GM19455 (cell line): ENCODE measurements around the gene NPR1.
A peak's percentile ranks its signal among the peaks of the same experiment; 100 is the strongest.
"Not testable (repeated sequence)": the region's sequence is repeated elsewhere in the genome, so short reads cannot be mapped to it uniquely, and the experiment has no call there.

ENCODE experiments used
- ATAC-seq: cut with Tn5 transposase; IDR thresholded peaks from one replicate; pipeline ENCODE4 v1.9.1; 2021; ENCODE audit not compliant: unreplicated experiment

Gene NPR1

DNA sequence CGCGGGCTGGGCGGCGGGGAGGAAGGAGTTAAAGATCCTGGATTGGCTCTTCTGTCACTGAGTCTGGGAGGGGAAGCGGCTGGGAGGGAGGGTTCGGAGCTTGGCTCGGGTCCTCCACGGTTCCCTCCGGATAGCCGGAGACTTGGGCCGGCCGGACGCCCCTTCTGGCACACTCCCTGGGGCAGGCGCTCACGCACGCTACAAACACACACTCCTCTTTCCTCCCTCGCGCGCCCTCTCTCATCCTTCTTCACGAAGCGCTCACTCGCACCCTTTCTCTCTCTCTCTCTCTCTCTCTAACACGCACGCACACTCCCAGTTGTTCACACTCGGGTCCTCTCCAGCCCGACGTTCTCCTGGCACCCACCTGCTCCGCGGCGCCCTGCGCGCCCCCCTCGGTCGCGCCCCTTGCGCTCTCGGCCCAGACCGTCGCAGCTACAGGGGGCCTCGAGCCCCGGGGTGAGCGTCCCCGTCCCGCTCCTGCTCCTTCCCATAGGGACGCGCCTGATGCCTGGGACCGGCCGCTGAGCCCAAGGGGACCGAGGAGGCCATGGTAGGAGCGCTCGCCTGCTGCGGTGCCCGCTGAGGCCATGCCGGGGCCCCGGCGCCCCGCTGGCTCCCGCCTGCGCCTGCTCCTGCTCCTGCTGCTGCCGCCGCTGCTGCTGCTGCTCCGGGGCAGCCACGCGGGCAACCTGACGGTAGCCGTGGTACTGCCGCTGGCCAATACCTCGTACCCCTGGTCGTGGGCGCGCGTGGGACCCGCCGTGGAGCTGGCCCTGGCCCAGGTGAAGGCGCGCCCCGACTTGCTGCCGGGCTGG is at the start of gene NPR1:
NPR1 (plus strand) TSS at position 170 of the 818 bp plus-strand sequence; CDS start at position 591, 421 bp downstream.
- no peak for ATAC-seq

DNA sequence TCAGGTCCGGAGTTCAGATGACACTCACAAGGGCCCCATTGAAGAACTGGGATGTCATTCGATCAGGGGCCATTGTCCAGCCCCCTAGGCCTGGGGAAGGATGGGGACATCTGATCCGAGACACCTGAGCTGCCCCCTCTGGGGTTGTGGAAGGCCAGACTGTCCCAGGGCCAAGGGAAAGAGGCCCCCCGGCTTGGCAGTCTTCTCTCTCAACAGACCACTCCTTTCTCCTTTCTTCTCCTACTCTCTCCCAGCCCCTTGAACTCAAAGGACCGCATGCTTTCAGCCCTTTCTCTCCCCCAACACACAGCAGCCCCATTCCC is 49.2 kb upstream of the NPR1 start:
- no peak for ATAC-seq

DNA sequence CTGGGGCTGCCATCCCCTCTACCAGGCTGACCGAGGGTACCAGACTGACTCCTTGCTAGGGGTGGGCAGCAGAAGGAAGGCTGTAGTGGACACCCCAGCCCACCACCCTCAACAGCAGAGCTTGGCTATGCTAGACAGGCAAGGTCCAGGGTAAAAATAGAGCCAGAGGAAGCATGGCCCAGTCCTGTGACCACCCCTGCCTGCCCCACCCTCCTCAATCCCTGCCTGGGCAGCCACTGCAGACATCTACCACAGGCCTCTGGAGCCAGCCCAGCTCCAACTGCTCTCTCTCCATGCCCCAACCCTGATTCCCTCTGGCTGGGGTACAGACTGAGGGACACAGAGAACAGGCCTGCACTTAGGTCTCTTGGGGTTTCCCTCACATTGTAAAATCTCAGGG is 48.5 kb upstream of the NPR1 start:
- ATAC-seq = no peak

DNA sequence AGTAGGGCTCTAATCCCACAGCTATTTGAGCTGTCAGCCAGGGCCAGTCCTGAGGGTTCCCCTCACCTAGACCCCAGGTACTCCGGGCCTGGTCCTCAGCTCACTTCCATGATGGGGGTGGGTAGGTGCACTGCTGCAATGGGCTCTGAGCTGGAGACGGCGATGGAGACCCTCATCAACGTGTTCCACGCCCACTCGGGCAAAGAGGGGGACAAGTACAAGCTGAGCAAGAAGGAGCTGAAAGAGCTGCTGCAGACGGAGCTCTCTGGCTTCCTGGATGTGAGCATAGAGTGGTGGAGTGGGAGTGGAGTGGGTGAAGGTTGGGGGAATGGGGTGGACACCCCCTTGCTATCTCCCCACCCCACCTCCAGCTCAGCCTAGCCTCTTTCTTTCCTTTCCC is 48.1 kb upstream of the NPR1 start:
- ATAC-seq = no peak

DNA sequence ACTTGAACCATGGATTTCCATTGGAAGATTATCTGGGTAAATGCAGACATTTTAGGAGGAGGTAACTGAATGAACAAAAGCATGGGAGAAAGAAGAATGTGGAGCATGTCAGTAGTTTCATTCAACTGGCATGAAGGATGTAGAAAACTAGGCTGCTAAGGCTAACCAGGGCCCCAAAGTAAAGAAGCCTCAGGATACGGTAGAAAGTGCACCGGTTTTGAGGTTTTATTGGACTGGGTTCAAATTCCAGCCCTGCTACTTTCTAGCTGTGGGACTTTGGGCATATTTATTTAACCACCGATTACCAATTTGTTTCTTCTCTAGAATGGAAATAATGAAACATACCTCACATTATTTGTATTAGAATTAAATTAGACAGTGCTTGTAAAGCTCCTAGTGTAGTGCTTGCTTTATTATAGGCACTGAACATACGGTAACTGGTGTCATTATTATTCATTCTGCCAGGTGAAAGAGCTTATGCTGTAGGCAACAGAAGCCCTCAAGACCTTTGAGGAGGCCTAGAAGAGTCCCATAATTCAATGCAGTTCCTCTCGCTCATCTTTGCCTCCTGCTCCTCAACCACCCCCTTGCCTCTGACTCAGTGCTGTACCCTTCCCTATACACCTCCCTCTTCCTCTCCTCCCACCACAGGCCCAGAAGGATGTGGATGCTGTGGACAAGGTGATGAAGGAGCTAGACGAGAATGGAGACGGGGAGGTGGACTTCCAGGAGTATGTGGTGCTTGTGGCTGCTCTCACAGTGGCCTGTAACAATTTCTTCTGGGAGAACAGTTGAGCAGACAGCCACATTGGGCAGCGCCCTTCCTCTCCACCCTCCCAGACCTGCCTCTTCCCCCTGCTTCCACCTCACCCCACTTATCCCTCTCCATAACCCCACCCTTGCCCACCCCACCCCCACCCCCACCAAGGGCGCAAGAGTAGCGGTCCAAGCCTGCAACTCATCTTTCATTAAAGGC is 47.2 kb upstream of the NPR1 start:
- no peak for ATAC-seq

DNA sequence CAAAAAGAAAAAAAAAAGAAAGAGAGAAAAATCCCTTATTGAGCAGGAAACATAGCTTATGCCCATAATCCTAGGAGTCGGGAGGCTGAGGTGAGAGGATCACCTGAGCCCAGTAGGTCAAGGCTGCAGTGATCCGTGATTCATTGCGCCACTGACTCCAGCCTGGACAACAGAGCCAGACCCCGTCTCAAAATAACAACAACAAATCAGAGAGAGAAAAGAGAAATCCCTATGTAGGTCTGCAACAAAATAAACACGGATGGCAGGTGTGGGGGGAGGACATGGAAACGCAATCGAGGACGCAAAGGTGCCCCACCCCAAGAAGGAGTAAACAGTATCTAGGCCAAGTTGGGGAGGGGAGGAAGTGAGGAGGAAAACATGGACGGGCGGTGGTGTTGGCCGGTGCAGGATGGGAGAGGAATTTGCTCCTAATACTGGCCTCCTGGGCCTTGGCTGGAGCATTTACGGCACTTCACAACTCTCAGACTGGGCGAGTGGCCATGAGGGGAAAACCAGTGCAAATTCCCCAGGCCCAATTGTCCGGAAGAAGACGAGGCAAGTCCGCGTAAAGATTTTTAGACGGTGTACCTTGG is 45.2 kb upstream of the NPR1 start:
- peak; percentile 5 for ATAC-seq

DNA sequence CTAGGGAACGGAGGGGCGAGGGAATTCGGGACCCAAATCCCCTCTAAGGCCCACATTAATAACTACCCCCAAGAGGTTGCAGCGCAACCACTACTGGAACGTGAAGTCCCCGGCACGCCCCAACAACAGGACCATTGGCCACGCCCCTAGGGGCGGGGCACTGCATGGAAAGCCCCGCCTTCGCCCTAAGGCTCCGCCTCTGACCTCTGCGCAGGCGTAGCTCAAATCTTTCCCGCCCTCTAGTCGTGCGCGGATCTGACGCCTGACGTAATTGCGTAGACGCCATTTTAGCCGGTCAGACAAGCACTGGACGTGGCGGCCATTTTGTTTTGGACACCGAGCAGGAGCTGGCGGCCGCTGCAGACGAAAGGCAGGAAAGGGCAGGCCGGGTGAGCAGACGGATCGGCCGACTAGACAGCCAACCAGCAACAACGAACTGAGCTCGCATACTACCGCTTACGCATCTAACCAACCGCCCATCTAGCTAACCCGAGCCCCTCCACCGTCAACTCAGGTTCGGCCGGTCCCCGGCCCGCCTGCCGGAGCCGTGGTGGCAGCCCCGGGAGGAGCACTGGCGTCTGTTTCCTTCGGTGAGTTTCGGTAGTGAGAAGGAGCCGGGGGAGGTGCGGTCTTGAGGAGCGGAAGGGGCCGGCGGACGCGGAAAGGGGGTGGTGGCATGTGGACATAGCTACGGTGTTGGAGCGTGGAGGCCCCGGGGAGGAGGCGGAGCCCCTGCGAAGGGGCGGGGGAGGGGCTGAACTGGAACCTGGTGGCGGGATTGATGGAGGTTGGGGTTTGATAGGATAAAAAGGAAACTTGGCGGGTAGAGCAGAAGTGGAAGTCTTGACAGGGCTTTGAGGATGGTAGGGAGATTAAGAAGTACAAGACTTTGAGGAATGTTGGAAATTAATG is 44.5 kb upstream of the NPR1 start, which contains the start of gene CHTOP:
CHTOP (plus strand) TSS at position 313 of the 912 bp plus-strand sequence. CDS start 2,523 bp downstream, outside the sequence.
- ATAC-seq = peak; percentile 85

DNA sequence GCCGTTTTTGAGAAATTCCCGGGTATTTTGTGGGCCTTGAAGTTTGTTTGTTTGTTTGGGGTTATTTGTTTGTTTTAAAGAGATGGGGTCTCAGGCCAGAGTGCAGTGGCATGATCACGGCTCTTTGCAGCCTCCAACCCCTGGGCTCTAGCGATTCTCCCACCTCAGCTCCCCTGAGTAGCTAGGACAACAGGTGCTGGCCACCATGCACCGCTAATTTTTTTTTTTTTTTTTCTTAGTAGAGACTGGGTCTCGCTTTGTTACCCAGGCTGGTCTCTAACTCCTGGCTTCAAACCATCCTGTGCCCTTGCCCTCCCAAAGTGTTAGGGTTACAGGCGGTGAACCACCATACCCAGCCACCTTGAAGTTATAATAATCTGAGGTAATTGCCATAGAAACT is 42.6 kb upstream of the NPR1 start:
- no peak for ATAC-seq

DNA sequence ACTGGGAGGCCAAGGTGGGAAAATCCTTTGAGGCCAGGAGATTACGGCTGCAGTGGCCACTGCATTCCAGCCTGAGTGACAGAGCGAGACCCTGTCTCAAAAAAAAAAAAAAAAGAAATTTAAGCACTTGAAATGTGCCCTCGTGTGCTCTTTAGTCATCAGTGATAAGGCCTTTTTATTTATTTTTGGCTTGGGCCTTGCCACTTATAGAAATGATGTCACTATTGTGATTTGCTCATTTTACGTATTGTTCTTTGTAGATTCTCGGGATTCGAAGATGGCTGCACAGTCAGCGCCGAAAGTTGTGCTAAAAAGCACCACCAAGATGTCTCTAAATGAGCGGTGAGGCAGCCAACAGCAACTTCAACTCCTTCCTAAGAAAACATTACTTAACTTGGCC is 42.2 kb upstream of the NPR1 start:
- no peak for ATAC-seq

DNA sequence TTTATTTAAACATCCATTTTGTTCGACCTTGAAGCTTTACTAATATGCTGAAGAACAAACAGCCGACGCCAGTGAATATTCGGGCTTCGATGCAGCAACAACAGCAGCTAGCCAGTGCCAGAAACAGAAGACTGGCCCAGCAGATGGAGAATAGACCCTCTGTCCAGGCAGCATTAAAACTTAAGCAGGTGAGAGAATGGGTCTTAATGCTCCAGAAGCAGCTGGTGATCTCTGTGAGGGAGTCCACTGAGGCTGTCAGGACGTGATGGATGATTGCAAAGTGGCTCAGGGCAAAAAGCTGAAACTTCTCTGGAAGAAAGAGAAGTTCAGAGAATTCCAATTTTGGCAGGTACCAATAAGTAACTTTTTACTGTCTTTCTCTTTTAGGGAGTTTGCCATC is 40.2 kb upstream of the NPR1 start:
- ATAC-seq = no peak

DNA sequence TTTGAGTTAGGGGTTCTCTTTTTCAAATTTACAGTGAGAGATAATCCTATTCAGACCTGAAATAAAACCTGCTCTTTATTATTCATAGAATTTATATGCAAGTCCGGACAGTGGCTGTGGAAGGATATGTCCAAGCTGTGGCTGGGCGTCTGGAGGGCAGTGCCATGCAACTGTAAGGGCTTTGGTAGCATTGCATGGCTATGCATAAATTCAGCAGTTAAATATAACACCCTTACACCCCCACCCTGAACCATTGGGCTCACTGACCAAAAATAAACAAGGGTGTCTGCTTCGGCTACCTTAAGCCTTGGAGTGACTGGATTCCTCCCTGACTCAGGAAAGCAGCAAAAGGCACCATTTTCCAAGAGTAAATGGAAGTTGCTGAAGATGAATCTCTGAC is 39.2 kb upstream of the NPR1 start:
- no peak for ATAC-seq

DNA sequence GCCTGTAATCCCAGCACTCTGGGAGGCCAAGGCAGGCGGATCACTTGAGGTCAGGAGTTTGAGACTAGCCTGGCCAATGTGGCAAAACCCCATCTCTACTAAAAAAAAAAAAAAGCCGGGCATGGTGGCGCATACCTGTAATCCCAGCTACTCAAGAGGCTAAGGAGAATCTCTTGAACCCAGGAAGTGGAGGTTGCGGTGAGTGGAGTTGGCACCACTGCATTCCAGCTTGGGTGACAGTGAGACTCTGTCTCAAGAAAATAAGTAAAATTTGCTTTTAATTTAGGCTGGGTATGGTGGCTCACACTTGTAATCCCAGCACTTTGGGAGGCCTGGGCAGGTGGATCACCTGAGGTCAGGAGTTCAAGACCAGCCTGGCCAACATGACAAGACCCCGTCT is 38.3 kb upstream of the NPR1 start:
- ATAC-seq = not testable (repeated sequence)

DNA sequence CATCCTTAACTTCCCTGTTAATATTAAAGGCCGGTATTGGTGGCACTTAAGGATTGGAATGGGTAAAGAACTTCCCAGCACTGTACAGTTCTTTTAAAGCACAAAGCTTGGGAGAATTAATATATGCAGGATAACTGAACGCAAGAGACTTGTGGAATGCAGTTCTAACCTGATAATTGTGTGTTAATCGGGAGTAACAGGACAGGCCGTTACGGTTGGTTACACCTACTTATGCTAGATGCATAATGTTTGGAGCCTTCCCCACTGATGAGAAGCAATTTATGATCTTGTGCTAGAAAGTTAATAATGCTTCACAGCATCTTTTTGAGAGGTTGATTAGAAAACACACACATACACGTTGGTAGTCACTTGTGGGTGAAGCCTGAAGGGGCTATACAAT is 37.6 kb upstream of the NPR1 start:
- ATAC-seq = no peak

DNA sequence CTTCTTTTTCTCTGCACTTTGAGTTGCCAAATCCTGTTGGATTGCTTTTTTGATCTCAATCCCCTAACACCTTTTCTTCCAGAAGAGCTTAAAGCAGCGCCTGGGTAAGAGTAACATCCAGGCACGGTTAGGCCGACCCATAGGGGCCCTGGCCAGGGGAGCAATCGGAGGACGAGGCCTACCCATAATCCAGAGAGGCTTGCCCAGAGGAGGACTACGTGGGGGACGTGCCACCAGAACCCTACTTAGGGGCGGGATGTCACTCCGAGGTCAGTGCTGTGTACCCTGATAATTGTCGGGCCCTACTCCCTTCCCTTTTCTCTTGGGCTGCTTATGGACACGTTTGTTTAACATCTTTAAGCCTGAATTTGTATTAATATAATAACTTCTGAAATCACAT is 36.3 kb upstream of the NPR1 start:
- no peak for ATAC-seq

DNA sequence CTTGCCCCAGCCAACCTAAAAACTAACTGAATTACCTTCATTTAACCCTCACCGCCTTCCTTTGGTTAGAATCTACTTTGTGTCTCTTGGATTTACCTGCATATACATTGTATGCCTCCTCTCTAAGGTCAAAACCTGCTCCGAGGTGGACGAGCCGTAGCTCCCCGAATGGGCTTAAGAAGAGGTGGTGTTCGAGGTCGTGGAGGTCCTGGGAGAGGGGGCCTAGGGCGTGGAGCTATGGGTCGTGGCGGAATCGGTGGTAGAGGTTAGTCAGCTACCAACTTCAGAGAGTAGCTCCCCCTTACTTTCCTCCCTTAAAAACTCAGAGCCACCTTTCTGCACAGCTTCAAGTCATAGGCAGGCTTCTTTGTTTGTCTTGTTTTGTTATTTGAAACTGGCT is 35.4 kb upstream of the NPR1 start:
- ATAC-seq = no peak

DNA sequence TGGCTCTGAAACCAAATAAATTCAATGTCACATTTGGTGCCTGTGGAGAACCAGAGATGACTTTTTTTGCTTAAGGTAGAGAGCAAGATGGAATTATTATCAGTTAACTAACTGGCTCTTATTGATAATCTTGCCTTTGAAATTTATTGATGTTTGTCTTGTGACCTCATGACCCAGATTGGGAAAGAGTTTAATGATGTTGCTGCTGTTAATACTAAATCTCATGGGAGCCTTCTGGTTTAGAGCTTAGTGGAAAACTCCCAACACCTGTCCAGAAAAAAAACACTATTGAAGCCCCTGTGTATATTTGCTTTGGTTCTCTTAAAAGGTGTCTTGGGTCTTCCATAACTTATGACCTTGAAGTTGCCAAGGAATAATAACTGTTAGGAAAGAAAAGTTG is 34.7 kb upstream of the NPR1 start:
- ATAC-seq = no peak

DNA sequence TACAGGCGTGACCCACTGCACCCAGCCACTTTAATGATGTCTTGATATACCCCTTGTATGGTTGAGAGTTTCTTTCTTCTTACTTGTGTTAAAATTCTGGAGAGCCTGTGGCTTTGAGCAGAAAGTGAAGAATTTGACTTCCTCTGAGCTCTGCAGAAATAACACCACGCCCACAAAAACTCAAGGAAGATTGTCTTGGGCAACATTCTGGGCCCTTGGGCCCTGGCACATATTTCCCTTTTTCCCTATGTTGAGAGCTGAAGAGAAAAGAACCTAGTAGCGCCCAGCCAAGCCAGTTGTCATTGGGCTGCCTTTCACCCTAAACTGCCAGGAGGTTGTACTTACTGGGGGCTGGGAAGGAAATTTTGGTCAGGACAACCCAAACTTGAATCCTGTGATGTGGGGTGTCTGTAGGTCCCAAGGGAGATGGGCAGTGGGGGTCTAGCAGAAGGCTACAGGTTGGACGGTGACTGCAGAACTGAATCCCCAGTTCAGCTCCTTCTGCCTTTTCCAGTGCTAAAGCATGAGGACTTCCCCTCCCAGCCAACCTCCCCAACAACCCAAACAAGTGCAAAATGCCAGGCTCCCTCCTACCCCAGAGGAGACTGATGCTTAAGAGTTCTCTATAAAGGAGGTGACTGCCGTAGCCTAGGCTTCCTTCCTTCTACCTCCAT is 31.7 kb upstream of the NPR1 start:
- no peak for ATAC-seq

DNA sequence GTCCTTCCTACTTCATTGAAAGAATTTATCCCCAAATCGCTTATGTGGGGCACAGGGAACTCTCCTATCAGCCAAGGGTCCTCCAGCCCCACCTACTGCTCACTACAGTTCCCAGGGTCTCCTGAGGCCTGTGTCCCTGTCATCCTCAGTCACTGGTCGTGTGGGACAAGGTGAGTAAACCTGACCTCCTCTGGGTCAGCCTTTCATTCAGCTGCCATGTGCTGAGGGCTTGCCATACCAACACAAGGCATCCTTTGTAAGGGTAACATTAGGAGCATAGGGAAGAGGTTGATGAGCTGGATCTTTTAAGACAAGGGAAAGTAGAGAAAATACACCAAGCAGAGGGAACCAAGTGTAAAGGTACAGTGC is 31.2 kb upstream of the NPR1 start:
- no peak for ATAC-seq

DNA sequence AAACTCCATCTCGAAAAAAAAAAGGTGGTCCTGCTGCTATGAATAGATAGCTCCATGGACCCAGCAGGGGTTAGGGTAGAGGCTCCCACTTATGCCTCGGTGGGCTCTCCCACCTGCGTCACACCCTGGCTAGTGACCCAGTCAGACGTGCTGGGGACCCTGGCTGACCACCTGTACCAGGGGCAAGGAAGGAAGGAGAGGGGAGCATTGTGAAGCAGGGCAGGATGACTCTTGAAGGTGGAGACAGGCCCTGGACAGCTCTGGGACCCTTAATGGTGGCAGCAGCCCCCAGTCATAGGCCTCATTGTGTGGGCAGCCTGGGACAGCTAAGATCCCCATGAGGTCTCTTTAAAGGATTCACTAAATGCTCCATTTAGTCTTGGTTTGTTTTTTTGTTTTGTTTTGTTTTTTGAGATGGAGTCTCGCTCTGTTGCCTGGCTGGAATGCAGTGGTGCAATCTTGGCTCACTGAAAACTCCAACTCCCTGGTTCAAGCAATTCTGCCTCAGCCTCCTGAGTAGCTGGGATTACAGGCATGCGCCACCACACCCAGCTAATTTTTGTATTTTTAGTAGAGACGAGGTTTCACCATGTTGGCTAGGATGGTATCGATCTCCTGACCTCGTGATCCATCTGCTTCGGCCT is 30.4 kb upstream of the NPR1 start:
- ATAC-seq = no peak
